Transverse colon (tissue), 4 donors: ENCODE data around the gene SPATA45. TPM values are rescaled to one million over a fixed set of nuclear protein-coding genes. Genes with fewer than 3 reads are reported as not detected.
"Not testable (repeated sequence)": the region's sequence is repeated elsewhere in the genome, so short reads cannot be mapped to it uniquely, and the experiment has no call there.

Experiments
- DNase-seq: peaks from one replicate; pipeline ENCODE4 v3.0.0-alpha.2; 2019
- H3K27ac ChIP-seq, 4 donors: fragments of 200-600 bp; sonication (generic); 2 replicates each; pipeline ENCODE4 v1.5.1; 2016 to 2018; ENCODE audit warnings: inconsistent platforms in 4 of 4
- H3K27me3 ChIP-seq: fragments of 200-600 bp; sonication (generic); 2 replicates; pipeline ENCODE4 v1.5.1; 2017; ENCODE audit warnings: inconsistent platforms
- H3K36me3 ChIP-seq, 4 donors: fragments of 200-600 bp; sonication (generic); 2 replicates each; pipeline ENCODE4 v1.5.1; 2017 to 2019; ENCODE audit warnings: inconsistent platforms in 4 of 4
- H3K4me1 ChIP-seq, 4 donors: fragments of 200-600 bp; sonication (generic); 2 replicates each; pipeline ENCODE4 v1.5.1; 2017 to 2020; ENCODE audit warnings: inconsistent platforms in 4 of 4
- H3K4me3 ChIP-seq, 4 donors: fragments of 200-600 bp; sonication (generic); 1 replicate in 1 of 4; 2 replicates in 3 of 4; pipeline versions ENCODE4 v1.5.1 to v1.6.1; 2017 to 2019; ENCODE audit warnings: inconsistent platforms in 4 of 4
- H3K9me3 ChIP-seq, 2 donors: fragments of 200-600 bp; sonication (generic); 2 replicates each; pipeline ENCODE4 v1.5.1; 2017 to 2019; ENCODE audit warnings: inconsistent platforms in 2 of 2
- EP300 ChIP-seq: sonication (generic); formaldehyde crosslinking; IDR thresholded peaks from one replicate; pipeline ENCODE4 v1.6.1; 2017; ENCODE audit warnings: antibody characterized with exemption, low read depth
- POLR2A ChIP-seq: fragments of 450-650 bp; IDR thresholded peaks from one replicate; pipeline ENCODE4 v1.6.1; 2016; ENCODE audit warnings: antibody characterized with exemption, mild to moderate bottlenecking, moderate library complexity
- POLR2AphosphoS5 ChIP-seq, 3 donors: sonication (generic); formaldehyde crosslinking; IDR thresholded peaks; one replicate each; pipeline ENCODE4 v1.6.1; 2016; ENCODE audit warnings: antibody characterized with exemption in 3 of 3
- WGBS, 2 donors: methylation state at CpG; one replicate each; pipeline ENCODE4 v1.1.5; 2018; ENCODE audit warnings: low coverage in 1 of 2; 5-methylcytosine and 5-hydroxymethylcytosine counted together
- in situ Hi-C, 4 donors: fragments of 200-750 bp; cut with MboI; loops; one replicate each; pipeline versions ENCODE4 v1.15.0 to v1.15.1; 2017; ENCODE audit warnings: low sequenced_read_pairs in 3 of 4, low pct_ligation_motif_present in 1 of 4, low pct_unique_long_range_greater_than_20kb in 1 of 4
- intact Hi-C: fragments of 100-400 bp; cut with DNase I; formaldehyde crosslinking; loops from one replicate; pipeline ENCODE4 v1.15.1; 2023; ENCODE audit warnings: low total_unique reads
- total RNA-seq, 4 donors: library from RNA; depleted of rRNA; stranded (reverse); fragments of >200 nt; gene quantifications; one replicate each; pipeline ENCODE4 v1.1.0, GENCODE V29; 2016
- TF ChIP-seq, protein P1 (sequence below), 5 experiments: fragments of 200-600 bp in 3 of 5; fragments of 450-650 bp in 2 of 5; sonication (generic) in 3 of 5; IDR thresholded peaks; 1 replicate in 2 of 5; 2 replicates in 3 of 5; pipeline ENCODE4 v1.5.1; 2016 to 2017; ENCODE audit warnings: antibody characterized with exemption in 5 of 5, inconsistent platforms in 3 of 5, mild to moderate bottlenecking in 2 of 5, moderate library complexity in 1 of 5

Gene SPATA45
- total RNA-seq, 4 donors from 2014 or later: not detected

DNA sequence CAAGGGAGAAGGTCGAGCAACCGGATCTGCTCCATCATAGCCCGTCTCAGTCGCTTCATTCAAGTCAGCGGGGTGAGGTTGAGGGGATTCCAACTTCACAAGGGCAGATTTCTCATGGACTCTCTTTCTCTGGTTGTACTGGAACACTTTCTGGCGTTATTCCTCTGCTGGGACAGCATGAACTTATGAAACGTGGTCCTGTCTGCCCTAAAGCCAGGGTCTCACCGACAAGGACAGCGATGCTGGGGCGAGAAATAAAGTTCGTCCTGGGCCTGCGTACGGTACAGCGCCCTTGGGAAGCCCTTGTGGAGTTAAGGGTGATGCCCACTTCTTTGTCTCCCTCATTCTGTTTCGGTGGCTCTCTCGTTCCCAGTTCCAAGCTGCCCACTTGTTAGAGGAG lies 9.3 kb upstream of the SPATA45 start:
- TF ChIP-seq POLR2AphosphoS5 (IDR thresholded peaks at IDR 0.05) (no peak), POLR2A (no peak), EP300 (no peak)
- TF ChIP-seq, protein P1, sequence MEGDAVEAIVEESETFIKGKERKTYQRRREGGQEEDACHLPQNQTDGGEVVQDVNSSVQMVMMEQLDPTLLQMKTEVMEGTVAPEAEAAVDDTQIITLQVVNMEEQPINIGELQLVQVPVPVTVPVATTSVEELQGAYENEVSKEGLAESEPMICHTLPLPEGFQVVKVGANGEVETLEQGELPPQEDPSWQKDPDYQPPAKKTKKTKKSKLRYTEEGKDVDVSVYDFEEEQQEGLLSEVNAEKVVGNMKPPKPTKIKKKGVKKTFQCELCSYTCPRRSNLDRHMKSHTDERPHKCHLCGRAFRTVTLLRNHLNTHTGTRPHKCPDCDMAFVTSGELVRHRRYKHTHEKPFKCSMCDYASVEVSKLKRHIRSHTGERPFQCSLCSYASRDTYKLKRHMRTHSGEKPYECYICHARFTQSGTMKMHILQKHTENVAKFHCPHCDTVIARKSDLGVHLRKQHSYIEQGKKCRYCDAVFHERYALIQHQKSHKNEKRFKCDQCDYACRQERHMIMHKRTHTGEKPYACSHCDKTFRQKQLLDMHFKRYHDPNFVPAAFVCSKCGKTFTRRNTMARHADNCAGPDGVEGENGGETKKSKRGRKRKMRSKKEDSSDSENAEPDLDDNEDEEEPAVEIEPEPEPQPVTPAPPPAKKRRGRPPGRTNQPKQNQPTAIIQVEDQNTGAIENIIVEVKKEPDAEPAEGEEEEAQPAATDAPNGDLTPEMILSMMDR (IDR thresholded peaks at IDR 0.05): no peak
- WGBS, 2 donors: 96 to 98% methylated on average over 16 of the region's 16 CpGs
- H3K9me3 ChIP-seq: no peaks in the 10 kb centered on the region
- peaks cover 14 to 39% (median 27%) of the 10 kb centered on the region in 4 donors for H3K4me1 ChIP-seq
- in situ Hi-C loops: no loop called here
- intact Hi-C loops: no loop called here
- peak overlapping the region in 2 of 4 donors; percentile 75 to 90 for H3K27ac ChIP-seq
- DNase-seq: no peak
- no peaks in the 10 kb centered on the region for H3K36me3 ChIP-seq
- H3K4me3 ChIP-seq: no peak overlapping the region
- no peaks in the 10 kb centered on the region for H3K27me3 ChIP-seq

DNA sequence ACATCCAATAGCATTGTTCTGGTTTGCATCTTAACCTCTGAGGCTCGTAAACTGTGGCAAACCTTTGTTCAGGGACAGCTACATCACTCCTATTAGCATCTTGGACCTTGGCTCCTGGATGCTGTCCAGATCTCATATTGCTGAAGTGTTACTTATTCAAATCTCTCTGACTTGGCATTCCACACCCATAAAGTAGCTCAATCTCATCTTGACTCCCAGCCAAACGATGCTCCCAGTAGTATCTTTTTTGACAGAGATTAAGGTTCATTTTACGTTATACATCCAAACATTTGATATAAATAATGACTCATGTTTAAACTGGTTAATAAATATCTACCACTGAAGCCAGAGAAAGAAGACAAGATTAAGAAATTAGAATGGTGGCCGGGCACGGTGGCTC lies 6.2 kb upstream of the SPATA45 start:
- in situ Hi-C loops (no loop called here), intact Hi-C loops (no loop called here)
- no peaks in the 10 kb centered on the region for H3K36me3 ChIP-seq
- no peaks in the 10 kb centered on the region for H3K27me3 ChIP-seq
- DNase-seq: peak; percentile 71
- H3K4me3 ChIP-seq: no peak overlapping the region
- WGBS, 2 donors: 56 to 67% methylated on average over 5 of the region's 5 CpGs
- peaks cover 4 to 12% (median 10%) of the 10 kb centered on the region in 4 donors for H3K4me1 ChIP-seq
- TF ChIP-seq POLR2AphosphoS5 (IDR thresholded peaks at IDR 0.05) (peak in 1 of 3 donors; percentile 25), EP300 (no peak)
- H3K9me3 ChIP-seq: no peaks in the 10 kb centered on the region
- H3K27ac ChIP-seq: no peak overlapping the region

DNA sequence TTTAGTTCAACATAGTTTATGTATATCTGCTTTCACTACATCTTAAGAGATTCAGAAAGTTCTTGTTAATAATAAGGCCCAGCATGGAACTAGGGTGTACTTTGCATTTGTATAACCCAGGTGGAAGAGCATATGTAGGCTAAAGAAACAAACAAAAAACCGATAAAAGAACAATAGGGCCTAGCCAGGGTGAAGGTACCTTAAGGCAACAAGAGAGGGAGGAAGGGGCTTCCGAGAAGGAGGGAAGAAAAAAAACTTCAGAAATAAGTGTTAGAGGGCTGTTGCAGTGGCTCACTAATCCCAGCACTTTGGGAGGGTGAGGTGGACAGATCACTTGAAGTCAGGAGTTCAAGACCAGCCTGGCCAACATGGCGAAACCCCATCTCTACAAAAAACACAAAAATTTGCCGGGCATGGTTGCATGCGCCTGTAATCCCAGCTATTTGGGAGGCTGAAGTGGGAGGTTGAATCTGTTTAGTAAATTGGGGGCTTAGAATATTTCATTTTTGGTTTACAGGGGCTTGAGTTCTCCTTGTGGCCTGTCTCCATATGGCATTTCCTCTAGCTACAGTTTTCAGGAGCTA lies 4.7 kb upstream of the SPATA45 start:
- WGBS, 2 donors: 93 to 96% methylated on average over 5 of the region's 5 CpGs
- Histone ChIP-seq H3K4me1 (peaks cover 4 to 9% (median 7%) of the 10 kb centered on the region in 4 donors), H3K4me3 (no peak overlapping the region), H3K9me3 (no peaks in the 10 kb centered on the region), H3K27me3 (no peaks in the 10 kb centered on the region), H3K27ac (no peak overlapping the region), H3K36me3 (no peaks in the 10 kb centered on the region)
- intact Hi-C loops (no loop called here), in situ Hi-C loops (no loop called here)
- TF ChIP-seq POLR2AphosphoS5 (IDR thresholded peaks at IDR 0.05) (no peak), EP300 (no peak), POLR2A (no peak)
- TF ChIP-seq, protein P1 (IDR thresholded peaks at IDR 0.05): no peak
- no peak for DNase-seq

DNA sequence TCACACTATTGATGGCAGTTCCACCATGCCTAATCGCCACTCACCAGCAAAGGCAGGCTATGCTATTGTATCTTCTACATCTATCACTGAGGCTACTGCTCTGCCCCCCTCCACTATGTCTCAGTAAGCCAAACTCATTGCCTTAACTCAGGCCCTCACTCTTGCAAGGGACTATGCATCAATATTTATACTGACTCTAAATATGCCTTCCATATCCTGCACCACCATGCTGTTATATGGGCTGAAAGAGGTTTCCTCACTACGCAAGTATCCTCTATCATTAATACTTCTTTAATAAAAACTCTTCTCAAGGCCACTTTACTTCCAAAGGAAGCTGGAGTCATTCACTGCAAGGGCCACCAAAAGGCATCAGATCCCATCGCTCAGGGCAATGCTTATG lies 2.9 kb downstream of the SPATA45 start:
- not testable (repeated sequence) for H3K27me3 ChIP-seq

DNA sequence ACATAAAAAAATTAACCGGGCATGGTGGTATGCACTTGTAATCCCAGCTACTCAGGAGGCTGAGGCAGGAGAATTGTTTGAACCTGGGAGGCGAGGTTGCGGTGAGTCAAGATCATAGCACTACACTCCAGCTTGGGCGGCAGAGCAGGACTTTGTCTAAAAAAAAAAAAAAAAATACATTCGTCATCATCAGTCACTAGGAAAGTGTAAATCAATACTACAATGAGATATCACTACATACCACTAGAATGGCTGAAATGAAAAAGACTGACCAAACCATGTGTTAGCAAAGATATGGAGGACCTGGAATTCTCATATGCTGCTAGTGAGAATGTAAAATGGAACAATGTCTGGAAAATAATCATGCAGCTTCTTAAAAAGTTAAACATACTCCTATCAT lies 9.3 kb downstream of the SPATA45 start:
- in situ Hi-C loops: no loop called here
- WGBS, 2 donors: 86 to 91% methylated on average over 4 to 5 of the region's 5 CpGs
- no peaks in the 10 kb centered on the region for H3K36me3 ChIP-seq
- intact Hi-C loops: no loop called here
- H3K4me1 ChIP-seq: peaks cover 0 to 12% (median 0%) of the 10 kb centered on the region in 4 donors
- no peak for DNase-seq
- H3K9me3 ChIP-seq: no peaks in the 10 kb centered on the region
- H3K27ac ChIP-seq: no peak overlapping the region
- no peak for TF ChIP-seq POLR2A
- TF ChIP-seq, protein P1 (IDR thresholded peaks at IDR 0.05): no peak
- TF ChIP-seq EP300: no peak
- no peak for TF ChIP-seq POLR2AphosphoS5 (IDR thresholded peaks at IDR 0.05)
- no peaks in the 10 kb centered on the region for H3K27me3 ChIP-seq
- no peak overlapping the region for H3K4me3 ChIP-seq

More for the DNA sequence above, 2.9 kb downstream of the SPATA45 start:
- 64 to 80% methylated on average over 3 of the region's 3 CpGs for WGBS, 2 donors
- H3K9me3 ChIP-seq, H3K4me3 ChIP-seq, H3K4me1 ChIP-seq, intact Hi-C loops, H3K27ac ChIP-seq, DNase-seq, H3K36me3 ChIP-seq, in situ Hi-C loops: not testable (repeated sequence)

DNA sequence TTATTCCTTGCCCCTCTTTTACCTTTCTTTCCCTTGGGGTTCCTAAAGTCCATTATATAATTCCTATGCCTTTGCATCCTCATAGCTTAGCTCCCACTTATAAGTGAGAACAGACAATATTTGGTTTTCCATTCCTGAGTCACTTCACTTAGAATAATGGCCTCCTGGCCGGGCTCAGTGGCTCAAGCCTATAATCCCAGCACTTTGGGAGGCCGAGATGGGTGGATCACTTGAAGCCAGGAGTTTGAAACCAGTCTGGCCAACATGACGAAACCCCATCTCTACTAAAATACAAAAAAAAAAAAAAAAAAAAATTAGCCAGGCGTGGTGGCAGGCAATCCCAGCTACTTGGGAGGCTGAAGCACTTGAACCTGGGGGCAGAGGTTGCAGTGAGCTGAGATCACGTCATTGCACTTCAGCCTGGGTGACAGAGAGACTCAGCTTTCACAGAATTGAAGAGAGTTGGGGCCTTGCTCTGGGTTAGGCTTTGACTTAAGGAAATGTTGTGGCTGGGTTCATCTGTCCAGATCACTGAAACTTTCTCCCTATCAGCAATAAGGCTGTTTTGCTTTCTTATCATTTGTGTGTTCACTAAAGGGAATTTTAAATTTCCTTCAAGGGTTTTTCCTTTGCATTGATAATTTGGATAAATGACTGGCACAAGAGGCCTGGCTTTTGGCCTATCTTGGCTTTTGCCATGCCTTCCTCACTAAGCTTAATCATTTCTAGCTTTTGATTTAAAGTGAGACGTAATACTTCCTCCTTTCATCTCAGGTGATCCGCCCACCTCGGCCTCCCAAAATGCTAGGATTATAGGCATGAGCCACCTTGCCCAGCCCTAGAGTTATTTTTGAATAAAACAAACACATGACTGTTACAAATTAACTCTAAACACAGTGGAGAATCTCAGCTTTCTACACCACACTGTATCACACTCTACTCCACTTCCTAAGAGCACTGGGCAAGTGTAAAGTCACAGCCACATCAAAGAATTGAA lies 13.9 kb downstream of the SPATA45 start:
- DNase-seq: peak; percentile 66
- in situ Hi-C loops, H3K4me3 ChIP-seq, H3K36me3 ChIP-seq, intact Hi-C loops, H3K9me3 ChIP-seq, H3K27me3 ChIP-seq: not testable (repeated sequence)
- Histone ChIP-seq H3K4me1 (peaks cover 0 to 28% (median 3%) of the 10 kb centered on the region in 4 donors), H3K27ac (peak overlapping the region; percentile 66 to 78 (median 73))
- 40 to 44% methylated on average over 8 of the region's 8 CpGs for WGBS, 2 donors
